ENCODE data around the gene KRT7. TPM values are rescaled to one million over a fixed set of nuclear protein-coding genes. Genes with fewer than 3 reads are reported as not detected.

Gene KRT7
- total RNA-seq, 1 experiment from 2014 or later: not detected

DNA sequence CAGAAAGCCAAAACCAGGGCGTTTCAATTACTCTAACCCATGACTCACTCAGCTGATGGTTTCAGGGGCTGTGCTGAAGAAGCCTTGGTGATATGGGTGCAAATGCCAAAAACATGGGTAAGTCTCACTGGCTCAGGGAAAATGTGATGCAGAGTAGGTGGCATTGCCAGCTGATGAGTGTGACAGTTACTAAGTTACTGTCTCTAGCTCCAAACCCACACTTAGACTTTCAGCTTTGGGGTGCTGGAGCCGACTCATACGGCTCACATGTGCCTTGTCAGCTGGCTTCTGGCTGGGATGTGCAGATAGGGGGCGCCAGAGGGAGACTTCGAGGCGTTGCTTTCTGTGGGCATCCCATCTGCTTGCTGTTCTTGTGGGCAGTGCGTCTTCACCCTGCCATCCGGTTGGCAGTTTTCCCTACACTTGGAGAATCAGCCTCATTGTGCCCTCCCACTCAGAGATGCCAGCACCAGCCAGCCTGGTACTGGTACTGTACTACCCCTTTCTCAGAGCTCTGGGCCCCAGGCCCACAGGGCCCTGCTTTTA lies 11.1 kb upstream of the KRT7 start:
- peak; percentile 84 for DNase-seq (ENCODE audit: low read depth, low spot score)
- in situ Hi-C loops (cut with HindIII; ENCODE audit: low pct_unique_long_range_greater_than_20kb, low sequenced_read_pairs): no loop called here

DNA sequence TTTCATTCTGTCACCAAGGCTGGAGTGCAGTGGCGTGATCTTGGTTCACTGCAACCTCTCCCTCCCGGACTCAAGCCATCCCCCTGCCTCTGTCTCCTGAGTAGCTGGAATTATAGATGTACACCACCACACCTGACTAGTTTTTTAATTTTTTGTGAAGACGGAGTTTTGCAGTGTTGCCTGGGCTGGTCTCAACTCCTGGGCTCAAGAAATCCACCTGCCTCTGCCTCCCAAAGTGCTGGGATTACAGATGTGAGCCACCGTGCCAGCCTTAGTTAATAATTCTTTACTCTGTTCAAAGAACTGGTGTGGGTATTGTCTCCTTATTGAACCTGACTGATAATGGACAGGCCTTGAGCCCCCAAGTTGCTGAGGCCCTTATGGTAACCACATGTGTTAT lies 10.4 kb upstream of the KRT7 start:
- no peak for DNase-seq (ENCODE audit: low read depth, low spot score)
- in situ Hi-C loops (cut with HindIII; ENCODE audit: low pct_unique_long_range_greater_than_20kb, low sequenced_read_pairs): no loop called here

DNA sequence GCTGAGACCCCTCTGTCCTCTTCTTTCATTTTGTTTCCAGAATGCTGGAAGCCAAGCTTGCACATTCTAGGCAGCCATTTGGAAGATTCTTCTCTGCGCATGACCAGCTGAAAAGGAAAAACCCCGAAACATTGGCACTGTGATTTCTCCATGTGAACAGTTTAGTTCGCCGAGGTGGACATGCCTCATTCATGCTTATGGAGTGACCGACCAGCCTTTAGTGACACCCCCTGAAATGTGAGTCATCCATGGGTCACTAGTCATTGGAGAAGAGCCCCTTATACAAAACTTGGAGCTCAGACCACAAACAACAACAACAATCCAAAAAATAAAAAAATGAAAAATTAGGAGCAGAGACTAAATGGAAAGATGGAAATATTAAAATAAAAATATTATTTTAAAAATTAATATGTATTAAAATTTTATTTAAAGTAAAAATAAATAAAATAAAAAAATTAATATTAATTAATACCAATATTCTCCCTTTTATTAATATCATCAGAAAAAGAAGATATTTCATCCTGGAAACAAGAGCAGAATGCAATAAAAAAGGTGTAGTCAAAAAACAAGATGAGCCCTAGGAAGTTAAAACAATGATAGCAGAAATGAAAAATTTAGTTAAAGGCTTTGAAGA lies 9.5 kb upstream of the KRT7 start:
- in situ Hi-C loops (cut with HindIII; ENCODE audit: low pct_unique_long_range_greater_than_20kb, low sequenced_read_pairs): no loop called here
- no peak for DNase-seq (ENCODE audit: low read depth, low spot score)

DNA sequence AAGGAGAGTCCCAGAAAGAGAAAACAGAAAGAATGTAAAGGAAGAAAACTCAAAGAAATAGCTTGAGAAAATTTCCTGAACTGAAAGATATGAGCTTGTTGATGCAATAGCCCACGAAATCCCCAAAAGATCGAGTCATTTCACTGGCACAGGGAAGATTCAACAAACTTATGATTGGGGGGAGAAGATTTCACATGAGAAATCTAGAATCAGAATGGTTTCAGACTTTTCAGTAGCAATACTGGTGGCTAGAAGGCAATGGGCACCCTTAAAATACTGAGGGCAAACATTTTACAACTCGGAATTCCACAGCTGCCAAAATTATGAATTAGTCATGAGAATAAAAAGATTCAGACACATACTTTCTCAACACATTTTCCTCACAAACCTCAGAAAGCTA lies 8.9 kb upstream of the KRT7 start:
- in situ Hi-C loops (cut with HindIII; ENCODE audit: low pct_unique_long_range_greater_than_20kb, low sequenced_read_pairs): no loop called here
- no peak for DNase-seq (ENCODE audit: low read depth, low spot score)

DNA sequence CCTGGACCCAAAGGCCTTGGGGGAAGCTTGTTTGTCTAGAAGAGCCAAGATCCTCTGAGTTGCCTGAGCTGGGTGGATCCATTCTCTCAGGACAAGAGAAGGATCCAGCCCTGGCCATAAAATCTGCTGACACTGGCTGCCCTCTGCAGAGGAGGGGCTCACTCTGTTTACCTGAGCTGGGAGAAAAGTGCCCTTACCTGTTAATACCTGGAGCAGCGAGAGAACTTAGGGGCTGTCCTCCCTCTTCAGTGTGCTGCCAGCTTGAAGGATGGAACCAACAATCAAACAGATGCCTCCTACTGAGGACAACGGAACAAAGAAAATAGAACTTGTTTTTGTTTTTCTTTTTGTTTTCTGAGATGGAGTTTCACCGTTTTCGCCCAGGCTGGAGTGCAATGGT lies 7.3 kb upstream of the KRT7 start:
- in situ Hi-C loops (cut with HindIII; ENCODE audit: low pct_unique_long_range_greater_than_20kb, low sequenced_read_pairs): no loop called here
- no peak for DNase-seq (ENCODE audit: low read depth, low spot score)

DNA sequence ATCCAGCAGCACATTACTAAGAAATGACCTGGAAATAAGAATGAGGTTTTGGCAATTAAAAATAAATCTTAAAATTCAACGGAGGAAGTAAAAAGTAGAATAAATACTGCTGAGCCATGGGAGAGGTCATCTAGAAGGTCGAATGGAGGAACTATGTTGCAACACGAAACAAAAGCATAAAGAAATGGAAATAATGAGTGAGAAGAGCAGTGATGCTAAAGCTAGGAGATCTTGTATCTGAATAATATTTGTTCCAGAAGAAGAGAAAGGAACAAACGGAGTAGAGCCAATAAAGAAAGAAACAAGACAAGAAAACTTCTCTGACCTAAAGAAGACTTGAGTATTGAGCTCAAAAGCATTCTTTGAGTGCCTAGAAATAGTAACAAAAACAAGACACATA lies 6.6 kb upstream of the KRT7 start:
- in situ Hi-C loops (cut with HindIII; ENCODE audit: low pct_unique_long_range_greater_than_20kb, low sequenced_read_pairs): no loop called here
- no peak for DNase-seq (ENCODE audit: low read depth, low spot score)

DNA sequence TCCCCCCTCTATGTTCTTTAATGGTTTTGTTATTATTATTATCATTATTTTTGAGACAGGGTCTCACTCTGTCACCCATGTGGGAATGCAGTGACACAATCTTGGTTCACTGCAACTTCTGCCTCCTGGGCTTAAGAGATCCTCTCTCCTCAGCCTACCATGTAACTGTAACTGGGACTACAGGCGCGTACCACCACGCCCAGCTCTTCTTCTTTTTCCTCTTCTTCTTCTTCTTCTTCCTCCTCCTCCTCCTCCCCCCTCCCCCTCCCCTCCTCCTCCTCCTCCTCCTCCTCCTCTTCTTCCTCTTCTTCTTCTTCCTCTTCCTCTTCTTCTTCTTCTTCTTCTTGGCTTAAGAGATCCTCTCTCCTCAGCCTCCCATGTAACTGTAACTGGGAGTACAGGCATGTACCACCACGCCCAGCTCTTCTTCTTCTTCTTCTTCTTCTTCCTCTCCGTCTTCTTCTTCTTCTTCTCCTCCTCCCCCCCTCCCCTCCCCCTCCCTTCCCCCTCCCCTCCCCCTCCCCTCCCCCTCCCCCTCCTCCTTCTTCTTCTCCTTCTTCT lies 5.4 kb upstream of the KRT7 start:
- no peak for DNase-seq (ENCODE audit: low read depth, low spot score)
- in situ Hi-C loops (cut with HindIII; ENCODE audit: low pct_unique_long_range_greater_than_20kb, low sequenced_read_pairs): no loop called here

DNA sequence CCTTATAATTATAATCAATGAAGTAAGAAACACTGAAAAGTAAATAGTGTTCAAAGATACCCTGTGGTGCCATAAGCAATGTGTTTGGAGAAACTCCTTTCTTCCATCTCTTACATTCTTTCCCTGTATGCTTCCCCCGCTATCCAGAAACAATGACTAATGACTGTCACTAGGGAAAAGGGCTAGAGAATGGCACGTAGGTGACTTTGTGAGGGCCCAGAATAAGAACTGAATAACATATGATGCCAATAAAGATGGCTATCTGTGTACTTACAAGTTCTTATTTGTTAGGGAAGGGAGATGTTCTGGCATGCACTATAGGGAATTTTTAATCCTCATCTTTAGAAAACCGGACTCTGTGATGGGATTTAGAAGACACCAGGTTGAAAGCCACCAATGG lies 4.7 kb upstream of the KRT7 start:
- DNase-seq (ENCODE audit: low read depth, low spot score): no peak
- in situ Hi-C loops (cut with HindIII; ENCODE audit: low pct_unique_long_range_greater_than_20kb, low sequenced_read_pairs): no loop called here

DNA sequence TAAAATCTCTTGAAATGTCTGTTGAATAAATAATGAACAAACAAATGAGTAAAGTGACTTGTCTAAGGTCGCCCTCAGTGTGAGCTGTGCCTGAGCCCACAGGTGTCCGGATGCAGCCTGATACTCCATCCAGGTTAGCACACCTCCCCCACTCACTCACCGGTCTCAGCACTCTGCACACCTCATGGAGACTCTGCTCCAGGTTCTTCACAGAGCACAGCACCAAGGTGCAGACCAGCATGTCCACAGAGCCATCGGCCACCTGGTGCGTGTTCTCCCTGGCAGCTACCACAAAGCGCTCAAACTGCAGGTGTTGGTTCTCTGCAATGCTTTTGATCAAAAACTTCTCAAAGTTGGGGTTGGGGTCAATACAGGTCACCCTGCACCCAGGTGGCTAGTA lies 4.1 kb upstream of the KRT7 start:
- no peak for DNase-seq (ENCODE audit: low read depth, low spot score)
- in situ Hi-C loops (cut with HindIII; ENCODE audit: low pct_unique_long_range_greater_than_20kb, low sequenced_read_pairs): no loop called here

DNA sequence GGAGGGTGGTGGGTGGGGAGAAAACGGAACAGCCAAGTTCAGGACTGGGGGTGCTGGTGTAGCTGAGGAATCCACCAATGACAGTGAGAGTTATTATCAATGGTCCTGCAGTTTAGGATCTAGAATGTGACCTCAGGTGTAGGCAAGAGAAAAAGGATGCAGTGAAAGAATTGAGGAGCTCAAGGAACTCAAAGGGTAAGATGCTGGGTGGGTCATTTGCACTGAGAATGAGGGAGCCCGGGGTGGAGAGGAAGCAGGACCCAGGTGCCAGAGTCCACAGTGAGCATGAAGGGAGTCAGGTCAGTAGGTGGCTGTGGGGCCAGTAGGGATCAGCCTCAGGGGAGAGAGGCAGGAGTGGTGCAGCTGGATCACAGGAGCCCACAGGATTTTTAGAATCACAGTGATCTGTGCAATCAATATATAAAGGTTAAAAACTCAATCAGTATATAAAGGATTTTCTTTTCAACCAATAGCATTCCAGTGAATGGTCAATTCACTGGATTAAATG lies 3.2 kb upstream of the KRT7 start:
- in situ Hi-C loops (cut with HindIII; ENCODE audit: low pct_unique_long_range_greater_than_20kb, low sequenced_read_pairs): no loop called here
- no peak for DNase-seq (ENCODE audit: low read depth, low spot score)

DNA sequence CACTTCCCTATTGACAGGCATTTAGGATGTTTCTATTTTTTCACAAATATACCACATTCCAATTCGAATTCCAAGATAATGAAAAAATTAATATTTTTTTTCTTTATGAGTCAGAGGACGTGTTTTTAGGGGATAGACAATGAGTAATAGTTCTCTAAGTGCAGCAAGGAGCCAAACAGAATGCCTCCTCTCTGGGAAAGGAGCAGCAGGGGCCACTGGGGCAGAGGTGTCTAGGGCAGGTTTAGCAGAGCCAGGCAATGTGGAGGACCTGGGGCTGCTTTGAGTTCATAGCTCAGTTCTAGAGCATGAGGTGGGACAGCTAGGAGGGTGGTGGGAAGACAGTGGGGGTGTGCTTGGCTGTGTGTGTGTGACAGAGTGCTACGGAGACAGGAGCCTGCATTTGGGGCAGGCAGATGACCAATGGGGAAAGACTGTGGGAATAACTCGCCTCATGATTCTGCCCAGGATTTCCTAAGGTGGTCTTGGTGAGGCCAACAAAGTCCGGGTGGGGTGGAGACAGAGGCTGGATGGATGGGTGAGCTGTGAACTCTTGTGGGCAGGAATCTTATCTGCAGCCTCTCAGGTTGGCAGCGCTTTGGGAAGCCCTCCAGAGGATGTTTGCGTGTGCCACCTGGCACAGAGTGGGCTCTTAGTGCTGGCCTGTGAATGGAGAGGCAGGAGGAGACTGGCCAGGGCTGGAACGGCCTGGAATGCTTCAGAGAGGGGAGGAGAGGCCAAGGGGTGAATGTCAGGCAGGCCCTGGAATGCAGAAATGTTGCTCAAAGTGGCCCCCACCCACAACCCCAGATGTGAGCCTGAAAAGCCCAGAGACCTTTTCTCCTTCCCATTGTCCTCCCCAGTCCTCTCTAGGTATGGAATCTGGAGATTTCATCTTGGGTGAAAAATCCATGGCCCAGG lies 2.4 kb upstream of the KRT7 start:
- no peak for DNase-seq (ENCODE audit: low read depth, low spot score)
- in situ Hi-C loops (cut with HindIII; ENCODE audit: low pct_unique_long_range_greater_than_20kb, low sequenced_read_pairs): no loop called here

DNA sequence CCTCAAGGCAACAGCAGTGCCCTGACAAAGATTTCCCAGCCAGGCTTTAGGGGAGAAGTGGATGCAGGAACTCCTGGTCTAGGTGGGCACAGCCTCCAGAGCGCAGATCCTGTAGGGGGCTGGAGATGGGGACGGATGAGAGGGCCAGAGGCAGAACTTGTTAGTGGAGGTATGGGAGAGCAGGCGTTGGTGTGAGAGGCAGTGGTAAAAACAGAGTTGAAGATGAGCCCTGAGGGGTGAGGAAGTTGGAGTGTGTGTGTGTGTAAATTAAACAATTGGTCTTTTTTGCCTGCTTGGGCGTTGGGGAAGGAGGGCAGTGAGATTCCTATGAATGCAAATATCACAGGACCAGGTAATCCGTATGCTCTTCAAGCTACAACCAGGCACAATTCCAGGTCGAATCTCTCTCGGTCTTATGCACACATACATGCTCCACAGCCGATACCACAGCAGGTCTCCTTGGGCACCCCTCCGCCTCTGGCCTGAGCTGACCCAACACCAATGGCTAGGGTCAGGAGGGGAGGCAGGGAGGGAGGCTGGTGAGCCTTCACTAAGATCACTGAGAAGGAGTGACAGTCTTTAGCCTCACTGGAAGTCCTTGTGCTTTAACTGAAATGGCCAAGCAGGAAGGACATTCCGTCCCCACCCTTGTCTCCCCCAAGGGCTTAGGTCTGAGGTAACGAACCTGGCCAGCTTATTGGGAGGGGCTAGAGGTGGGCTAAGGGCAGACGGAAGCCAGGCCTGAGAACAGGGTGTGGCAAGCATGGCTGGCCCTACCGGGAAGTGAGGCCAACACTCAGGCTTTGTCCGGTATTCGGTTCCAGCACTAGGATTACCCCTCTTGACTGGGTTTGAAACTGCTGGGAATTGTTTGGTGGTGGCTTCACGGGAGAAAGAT lies 1.5 kb upstream of the KRT7 start:
- in situ Hi-C loops (cut with HindIII; ENCODE audit: low pct_unique_long_range_greater_than_20kb, low sequenced_read_pairs): no loop called here
- DNase-seq (ENCODE audit: low read depth, low spot score): peak; percentile 29

DNA sequence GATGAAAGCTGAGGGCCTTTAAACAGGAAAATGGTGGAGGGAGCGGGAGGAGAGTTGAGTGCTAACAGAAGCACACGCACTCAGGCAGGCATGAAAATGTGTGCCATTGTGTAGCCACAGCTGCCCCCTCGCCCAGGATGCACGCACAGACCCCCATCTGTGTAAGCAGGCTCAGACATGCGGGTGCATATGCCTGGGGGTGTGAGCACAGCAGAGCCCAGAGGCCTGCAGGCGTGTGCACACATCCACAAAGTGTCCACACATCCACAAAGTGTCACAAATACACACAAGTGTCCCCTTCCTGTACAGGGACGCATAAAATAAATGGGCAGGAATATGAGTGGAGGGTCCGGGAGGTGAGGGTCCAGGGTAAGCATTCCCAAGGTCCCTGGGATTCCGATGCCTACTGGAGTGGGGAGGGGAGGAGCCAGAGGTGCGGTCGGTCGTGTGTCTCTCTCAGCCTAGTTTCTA lies 805 bp upstream of the KRT7 start:
- DNase-seq (ENCODE audit: low read depth, low spot score): no peak
- in situ Hi-C loops (cut with HindIII; ENCODE audit: low pct_unique_long_range_greater_than_20kb, low sequenced_read_pairs): no loop called here

DNA sequence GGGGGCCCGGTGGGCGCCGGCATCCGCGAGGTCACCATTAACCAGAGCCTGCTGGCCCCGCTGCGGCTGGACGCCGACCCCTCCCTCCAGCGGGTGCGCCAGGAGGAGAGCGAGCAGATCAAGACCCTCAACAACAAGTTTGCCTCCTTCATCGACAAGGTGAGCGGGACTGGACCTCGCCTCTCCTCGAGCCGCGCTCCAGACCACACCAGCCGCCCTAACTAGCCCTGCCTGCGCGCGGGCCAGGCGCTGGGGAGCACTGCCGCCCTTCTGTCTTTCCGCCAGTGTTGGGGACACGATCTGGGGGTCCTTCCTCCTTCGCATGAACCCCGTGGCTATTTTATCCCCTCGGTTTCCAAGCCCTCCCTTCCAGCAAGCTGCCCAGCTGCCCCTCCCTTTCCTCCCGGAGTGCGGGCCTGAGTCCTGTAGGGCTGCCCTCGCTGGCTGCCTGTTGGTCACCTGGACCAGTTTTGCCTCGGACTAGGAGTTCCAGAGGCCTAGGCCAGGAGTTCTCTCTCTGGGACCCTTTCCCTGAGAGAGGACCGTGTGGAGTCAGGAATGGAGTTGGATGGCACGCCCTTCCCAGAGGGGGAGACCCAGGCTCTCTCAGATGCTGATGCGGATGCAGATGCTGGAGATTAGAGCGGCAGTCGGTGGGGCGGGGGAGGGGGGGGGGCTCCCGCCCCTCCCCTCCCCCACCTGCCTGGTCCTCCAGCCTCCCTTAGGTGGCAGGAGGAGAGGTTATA lies 592 bp downstream of the KRT7 start:
- in situ Hi-C loops (cut with HindIII; ENCODE audit: low pct_unique_long_range_greater_than_20kb, low sequenced_read_pairs): no loop called here
- no peak for DNase-seq (ENCODE audit: low read depth, low spot score)

DNA sequence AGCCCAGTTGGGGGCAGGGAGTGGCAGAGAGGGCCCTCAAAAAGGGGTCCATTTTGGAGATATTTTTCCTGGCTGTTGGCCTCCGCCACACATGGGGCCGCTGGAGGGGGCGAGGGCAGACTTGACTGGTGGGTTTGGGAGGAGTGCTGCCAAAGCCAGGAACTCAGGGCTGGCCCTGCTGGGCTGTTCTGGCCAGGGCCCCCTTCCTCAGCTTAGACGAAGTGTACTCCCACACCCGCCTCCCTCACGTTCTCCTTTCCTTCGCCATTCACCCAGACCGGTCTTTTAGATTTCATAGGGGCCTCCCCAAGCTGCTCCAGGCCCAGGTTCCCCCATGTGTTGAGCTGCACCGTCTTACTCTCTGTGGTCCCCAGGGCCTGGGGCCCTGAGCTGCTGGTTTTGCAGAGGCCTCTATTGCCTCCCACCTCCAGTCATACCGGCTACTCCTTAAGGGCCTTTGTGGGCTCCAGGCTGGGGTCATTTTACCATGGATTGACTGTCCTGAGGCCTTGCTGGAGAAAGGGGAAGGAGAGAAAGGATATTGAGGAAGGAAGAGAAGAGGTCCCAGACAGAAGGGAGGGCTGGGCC lies 1.3 kb downstream of the KRT7 start:
- DNase-seq (ENCODE audit: low read depth, low spot score): no peak
- in situ Hi-C loops (cut with HindIII; ENCODE audit: low pct_unique_long_range_greater_than_20kb, low sequenced_read_pairs): no loop called here

DNA sequence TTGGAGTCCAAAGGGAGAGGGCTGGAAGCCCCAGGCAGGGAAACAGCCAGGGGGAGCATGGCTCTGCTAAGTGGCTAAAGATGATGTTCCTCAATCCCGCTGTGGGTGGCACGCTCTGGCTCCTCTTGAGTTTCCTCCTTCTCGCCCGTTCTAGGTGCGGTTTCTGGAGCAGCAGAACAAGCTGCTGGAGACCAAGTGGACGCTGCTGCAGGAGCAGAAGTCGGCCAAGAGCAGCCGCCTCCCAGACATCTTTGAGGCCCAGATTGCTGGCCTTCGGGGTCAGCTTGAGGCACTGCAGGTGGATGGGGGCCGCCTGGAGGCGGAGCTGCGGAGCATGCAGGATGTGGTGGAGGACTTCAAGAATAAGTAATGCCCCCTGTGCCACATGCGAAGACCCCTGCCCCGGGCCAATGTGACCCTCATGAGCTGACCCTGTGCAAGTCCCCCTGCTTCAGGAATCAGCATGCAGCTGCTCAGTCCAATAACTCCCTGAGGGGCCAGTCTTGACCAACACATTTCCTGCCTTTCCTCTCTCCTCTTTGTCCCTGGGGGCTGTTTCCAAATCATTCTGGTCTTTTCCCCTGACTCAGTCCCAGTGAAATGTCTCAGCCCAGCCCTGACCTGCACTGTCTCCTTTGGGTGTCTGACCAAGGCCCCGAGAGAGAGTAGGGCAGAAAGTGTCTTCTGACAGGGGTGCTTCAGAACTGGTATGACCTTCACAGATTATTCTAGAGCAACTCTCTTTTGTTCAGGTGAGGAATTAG lies 2.1 kb downstream of the KRT7 start:
- no peak for DNase-seq (ENCODE audit: low read depth, low spot score)
- in situ Hi-C loops (cut with HindIII; ENCODE audit: low pct_unique_long_range_greater_than_20kb, low sequenced_read_pairs): no loop called here
